K562 (cell line): Measurements from ENCODE around the gene ATP2B1. TPM values are rescaled to one million over a fixed set of nuclear protein-coding genes. Genes with fewer than 3 reads are reported as not detected.

Source experiments
- ATAC-seq: fragments of 200-7000 bp; cut with Tn5 transposase; 3 replicates; pipeline ENCODE4 v1.9.1; 2020; ENCODE audit warnings: moderate library complexity
- BruUV-seq: library from RNA; stranded (reverse); fragments of 400-500 nt; replicated peaks from 2 replicates; lab custom pipeline; 2021; lab: Mats Ljungman, UMichigan
- CTCF ChIA-PET: fragments of 300-600 bp; formaldehyde crosslinking; extraction: SDS; loops from one replicate; lab custom pipeline; 2021; ENCODE audit warnings: low intra/inter-chr PET ratio; lab: Yijun Ruan, JAX
- POLR2A ChIA-PET: fragments of 300-600, 350-650 bp; sonication (Branson Sonifier 250); formaldehyde crosslinking; extraction: SDS; loops from one replicate; lab custom pipeline; 2021; ENCODE audit warnings: antibody characterized with exemption, inconsistent platforms; lab: Yijun Ruan, JAX
- DNase-seq, 4 experiments: peaks; one replicate each; pipeline versions ENCODE4 v3.0.0 to v3.0.0-alpha.2; 2011 to 2018; ENCODE audit warnings: low spot score in 3 of 4, mixed read lengths in 3 of 4; ENCODE audit errors: extremely low read depth in 1 of 4
- FAIRE-seq: peaks from 2 replicates; lab custom pipeline; 2011; peaks lifted over from hg19 to GRCh38; lab: Jason Lieb, UNC
- H2AFZ ChIP-seq: 2 replicates; pipeline ENCODE4 v1.6.0; 2011; ENCODE audit warnings: low read depth, low read length, control low read depth, inconsistent platforms
- H3K27ac ChIP-seq: fragments of 200-600 bp; 3 replicates; pipeline ENCODE4 v1.8.0; 2011; ENCODE audit warnings: low read depth, mild to moderate bottlenecking, control low read depth, inconsistent platforms, low read length, moderate library complexity, mixed read lengths; ENCODE audit errors: extremely low read depth
- H3K27me3 ChIP-seq, 2 experiments: fragments of 300-600 bp in 1 of 2; 2 replicates in 1 of 2; 3 replicates in 1 of 2; pipeline versions ENCODE4 v1.6.0 to v1.8.0; 2011; ENCODE audit warnings: inconsistent platforms in 2 of 2, low read length in 2 of 2, mild to moderate bottlenecking in 1 of 2, mixed read lengths in 1 of 2, moderate library complexity in 1 of 2; ENCODE audit not compliant: control insufficient read depth in 2 of 2, insufficient read depth in 2 of 2
- H3K36me3 ChIP-seq: fragments of 300-600 bp; 3 replicates; pipeline ENCODE4 v1.8.0; 2011; ENCODE audit warnings: mild to moderate bottlenecking, low read length, inconsistent platforms; ENCODE audit not compliant: control insufficient read depth, insufficient read depth
- H3K4me1 ChIP-seq, 2 experiments: fragments of 200-600 bp in 1 of 2; replicated peaks in 1 of 2; 2 replicates in 1 of 2; 3 replicates in 1 of 2; pipeline versions ENCODE4 v1.5.1 to v1.8.0; 2011; ENCODE audit warnings: inconsistent platforms in 2 of 2, low read length in 2 of 2, mild to moderate bottlenecking in 1 of 2, mixed read lengths in 1 of 2, moderate library complexity in 1 of 2; ENCODE audit not compliant: control insufficient read depth in 2 of 2, insufficient read depth in 2 of 2
- H3K4me2 ChIP-seq: 2 replicates; pipeline ENCODE4 v1.6.1; 2011; ENCODE audit warnings: low read length, control low read depth, inconsistent platforms, mixed read lengths; ENCODE audit not compliant: insufficient read depth
- H3K4me3 ChIP-seq: fragments of 200-600 bp; sonication (generic), shearing (Covaris generic); 2 replicates; pipeline ENCODE4 v1.5.1; 2016; ENCODE audit warnings: control low read depth, inconsistent platforms
- H3K79me2 ChIP-seq: fragments of 200-600 bp; 3 replicates; pipeline ENCODE4 v1.8.0; 2011; ENCODE audit warnings: low read length, inconsistent platforms; ENCODE audit not compliant: control insufficient read depth, insufficient read depth
- H3K9ac ChIP-seq, 2 experiments: 2 replicates each; pipeline versions ENCODE4 v1.6.0 to v1.6.1; 2011; ENCODE audit warnings: low read depth in 2 of 2, low read length in 2 of 2, control low read depth in 1 of 2, inconsistent platforms in 1 of 2, mild to moderate bottlenecking in 1 of 2, mixed read lengths in 1 of 2; ENCODE audit not compliant: insufficient read depth in 1 of 2
- H3K9me1 ChIP-seq: one replicate; pipeline ENCODE4 v1.6.0; 2011; ENCODE audit warnings: inconsistent platforms, mild to moderate bottlenecking, low read length, moderate library complexity; ENCODE audit not compliant: control insufficient read depth, insufficient read depth
- H3K9me3 ChIP-seq: replicated peaks from 2 replicates; pipeline ENCODE4 v1.5.1; 2011; ENCODE audit warnings: low read depth, low read length, inconsistent platforms; ENCODE audit not compliant: control insufficient read depth, insufficient read depth
- H4K20me1 ChIP-seq: replicated peaks from 2 replicates; pipeline ENCODE4 v1.6.1; 2011; ENCODE audit warnings: low read length, inconsistent platforms, mixed read lengths; ENCODE audit not compliant: control insufficient read depth, insufficient read depth
- C11orf30 ChIP-seq: fragments of 450-650 bp; IDR thresholded peaks from 2 replicates; pipeline ENCODE4 v1.6.1; 2016; ENCODE audit warnings: low read depth, mild to moderate bottlenecking
- CCAR2 ChIP-seq: fragments of 200-400 bp; formaldehyde crosslinking; IDR thresholded peaks from 2 replicates; pipeline ENCODE4 v1.6.1; 2017; ENCODE audit warnings: mild to moderate bottlenecking, low read depth, low read length
- POLR2AphosphoS2 ChIP-seq: IDR thresholded peaks from 2 replicates; pipeline ENCODE4 v1.6.1; 2012; ENCODE audit warnings: low read length, improper control_type of control experiment
- ZNF316 ChIP-seq: fragments of 450-650 bp; IDR thresholded peaks from 2 replicates; pipeline ENCODE4 v1.6.1; 2016
- WGBS: fragments of 100-300 bp; shearing (Covaris generic); methylation state at CpG from one replicate; pipeline ENCODE4 v1.1.6; 2016; ENCODE audit warnings: low coverage, mixed read lengths; ENCODE audit not compliant: insufficient coverage; ENCODE audit errors: missing lambda C conversion rate; 5-methylcytosine and 5-hydroxymethylcytosine counted together
- in situ Hi-C: fragments of 300-500 bp; cut with MboI; formaldehyde crosslinking; loops from 4 replicates; pipeline ENCODE4 v1.15.0; 2018; ENCODE audit warnings: inconsistent platforms, mixed read lengths
- intact Hi-C: fragments of 100-400 bp; cut with micrococcal nuclease; formaldehyde crosslinking; loops from 2 replicates; pipeline ENCODE4 v1.14.2; 2022
- polyA plus RNA-seq, 8 experiments: library from polyadenylated mRNA; depleted of rRNA in 4 of 8; stranded (reverse) in 5 of 8; unstranded in 3 of 8; fragments of >200 nt; fragmentation: Nextera tagmentation in 2 of 8; fragmentation: Illumina TruSeq in 1 of 8; extraction: Ambion mirVana in 2 of 8; extraction: Trizol in 1 of 8; gene quantifications; 2 replicates each; pipeline versions ENCODE4 v1.2.1 to v1.2.3, GENCODE V29; 2011 to 2014; ENCODE audit warnings: inconsistent platforms in 1 of 8, missing spikeins in 1 of 8
- total RNA-seq, 7 experiments: library from RNA; depleted of rRNA in 6 of 7; stranded (reverse); fragments of >200 nt in 6 of 7; fragmentation: Illumina TruSeq in 2 of 7; extraction: Trizol in 2 of 7; gene quantifications; 2 replicates each; pipeline versions ENCODE4 v1.2.1 to v1.2.3, GENCODE V29; 2011 to 2021; ENCODE audit warnings: low replicate concordance in 1 of 7
- TF ChIP-seq, protein P1 (sequence below): fragments of 250-450 bp; sonication (Bioruptor Pico); IDR thresholded peaks from 2 replicates; pipeline ENCODE4 v1.4.0; 2020; ENCODE audit warnings: mild to moderate bottlenecking

ATP2B1 gene
- total and polyA plus RNA-seq, 9 of the 15 experiments (the other 6 are each of a cell fraction or from before 2014, with no cell fraction given): 8.6 to 39.0 (median 27.8) TPM

DNA sequence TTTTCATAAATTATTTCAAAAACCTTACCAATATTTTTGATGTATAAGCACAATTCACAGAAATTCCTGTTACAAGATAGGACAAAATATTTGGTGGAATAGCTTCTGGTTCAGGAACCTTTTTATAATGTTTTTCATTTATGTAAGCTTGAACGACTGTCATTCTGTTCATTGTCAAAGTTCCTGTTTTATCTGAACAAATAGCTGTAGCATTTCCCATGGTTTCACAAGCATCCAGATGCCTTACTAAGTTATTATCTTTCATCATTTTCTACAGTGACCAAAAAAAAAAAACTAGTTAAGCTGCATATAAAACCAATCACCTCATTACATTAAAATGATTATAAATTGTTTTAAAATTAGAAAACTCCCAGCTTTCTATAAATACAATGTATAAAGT is 87.1 kb downstream of the ATP2B1 start:
- WGBS: 88% methylated on average over 1 of the region's 1 CpG
- H3K9me1 ChIP-seq: no peaks in the 10 kb centered on the region
- no peak overlapping the region for H3K4me2 ChIP-seq
- H3K4me1 ChIP-seq: peaks cover 0 to 4% of the 10 kb centered on the region in 2 experiments; a peak in 2 of 5 replicates
- intact Hi-C loops: no loop called here
- no TSS peak for BruUV-seq
- ChIA-PET POLR2A (interaction anchor here (0.6 kb wide), 1 partner anchor 8 kb away, joined by 3 read pairs; no protein-coding TSS in a partner anchor), CTCF (no interaction called here)
- DNase-seq: no peak
- no peak for TF ChIP-seq POLR2AphosphoS2
- peak; percentile 74 for TF ChIP-seq ZNF316
- TF ChIP-seq CCAR2: no peak
- TF ChIP-seq, protein P1, sequence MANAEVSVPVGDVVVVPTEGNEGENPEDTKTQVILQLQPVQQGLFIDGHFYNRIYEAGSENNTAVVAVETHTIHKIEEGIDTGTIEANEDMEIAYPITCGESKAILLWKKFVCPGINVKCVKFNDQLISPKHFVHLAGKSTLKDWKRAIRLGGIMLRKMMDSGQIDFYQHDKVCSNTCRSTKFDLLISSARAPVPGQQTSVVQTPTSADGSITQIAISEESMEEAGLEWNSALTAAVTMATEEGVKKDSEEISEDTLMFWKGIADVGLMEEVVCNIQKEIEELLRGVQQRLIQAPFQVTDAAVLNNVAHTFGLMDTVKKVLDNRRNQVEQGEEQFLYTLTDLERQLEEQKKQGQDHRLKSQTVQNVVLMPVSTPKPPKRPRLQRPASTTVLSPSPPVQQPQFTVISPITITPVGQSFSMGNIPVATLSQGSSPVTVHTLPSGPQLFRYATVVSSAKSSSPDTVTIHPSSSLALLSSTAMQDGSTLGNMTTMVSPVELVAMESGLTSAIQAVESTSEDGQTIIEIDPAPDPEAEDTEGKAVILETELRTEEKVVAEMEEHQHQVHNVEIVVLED (CRISPR knock-in tag): no peak
- TF ChIP-seq C11orf30: peak; percentile 30; the same call in 1 of the 2 replicates
- no peaks in the 10 kb centered on the region for H3K9me3 ChIP-seq
- no peak overlapping the region for H3K4me3 ChIP-seq
- ATAC-seq: no peak
- no peaks in the 10 kb centered on the region for H4K20me1 ChIP-seq
- H3K9ac ChIP-seq: no peak overlapping the region
- H3K27me3 ChIP-seq: no peaks in the 10 kb centered on the region
- no peak overlapping the region for H2AFZ ChIP-seq
- in situ Hi-C loops: no loop called here
- peaks cover 28% of the 10 kb centered on the region for H3K36me3 ChIP-seq
- no peak overlapping the region for H3K27ac ChIP-seq
- no peaks in the 10 kb centered on the region for H3K79me2 ChIP-seq
- no peak for FAIRE-seq
